GM21825 (cell line): ENCODE results near the gene ZNF577.
A peak's percentile ranks its signal among the peaks of the same experiment; 100 is the strongest.
"Not testable (repeated sequence)": the region's sequence is repeated elsewhere in the genome, so short reads cannot be mapped to it uniquely, and the experiment has no call there.

ENCODE experiments used
- ATAC-seq: cut with Tn5 transposase; IDR thresholded peaks from one replicate; pipeline ENCODE4 v1.9.1; 2021; ENCODE audit warnings: mild to moderate bottlenecking, moderate library complexity; ENCODE audit not compliant: unreplicated experiment

ZNF577 gene

GRCh38 chr19:51887522-51888498 lies at the start of gene ZNF577:
TSS of gene ZNF577 (minus strand) at chr19:51887951. CDS start at chr19:51880382, 7,569 bp downstream.
- ATAC-seq, result no peak

DNA sequence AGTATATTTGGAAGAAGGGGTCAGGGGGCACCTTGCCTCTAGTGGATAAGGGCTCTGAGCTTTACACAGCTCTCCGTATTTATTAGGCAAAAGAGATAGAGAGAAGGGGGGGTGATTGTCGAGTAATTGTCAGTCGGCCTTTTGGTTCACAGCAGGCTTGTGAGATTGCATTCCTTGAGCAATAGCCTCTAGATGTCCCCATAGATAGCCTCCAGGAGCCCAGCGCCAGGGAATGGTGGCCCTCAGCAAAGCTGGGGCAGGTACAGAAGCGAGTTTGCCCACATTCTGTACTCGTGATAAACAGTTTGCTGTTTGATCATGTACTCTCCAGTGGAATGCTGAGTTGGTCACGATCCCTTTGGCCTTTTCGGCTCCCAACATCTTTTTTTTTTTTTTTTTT lies 44.2 kb upstream of the ZNF577 start:
- no peak for ATAC-seq

DNA sequence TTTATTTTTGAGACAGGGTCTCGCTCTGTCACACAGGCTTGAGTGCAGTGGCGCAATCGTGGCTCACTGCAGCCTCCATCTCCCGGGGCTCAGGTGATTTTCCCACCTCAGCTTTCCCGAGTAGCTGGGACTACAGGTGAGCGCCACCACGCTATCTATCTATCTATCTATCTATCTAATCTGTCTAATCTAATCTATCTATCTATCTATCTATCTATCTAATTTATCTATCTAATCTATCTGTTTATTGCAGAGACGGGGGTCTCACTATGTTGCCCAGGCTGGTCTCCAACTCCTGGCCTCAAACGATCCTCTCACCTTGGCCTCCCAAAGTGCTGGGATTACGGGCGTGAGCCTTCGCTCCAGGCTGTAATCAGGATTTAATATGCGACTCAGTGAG lies 40.1 kb upstream of the ZNF577 start:
- ATAC-seq, result no peak

DNA sequence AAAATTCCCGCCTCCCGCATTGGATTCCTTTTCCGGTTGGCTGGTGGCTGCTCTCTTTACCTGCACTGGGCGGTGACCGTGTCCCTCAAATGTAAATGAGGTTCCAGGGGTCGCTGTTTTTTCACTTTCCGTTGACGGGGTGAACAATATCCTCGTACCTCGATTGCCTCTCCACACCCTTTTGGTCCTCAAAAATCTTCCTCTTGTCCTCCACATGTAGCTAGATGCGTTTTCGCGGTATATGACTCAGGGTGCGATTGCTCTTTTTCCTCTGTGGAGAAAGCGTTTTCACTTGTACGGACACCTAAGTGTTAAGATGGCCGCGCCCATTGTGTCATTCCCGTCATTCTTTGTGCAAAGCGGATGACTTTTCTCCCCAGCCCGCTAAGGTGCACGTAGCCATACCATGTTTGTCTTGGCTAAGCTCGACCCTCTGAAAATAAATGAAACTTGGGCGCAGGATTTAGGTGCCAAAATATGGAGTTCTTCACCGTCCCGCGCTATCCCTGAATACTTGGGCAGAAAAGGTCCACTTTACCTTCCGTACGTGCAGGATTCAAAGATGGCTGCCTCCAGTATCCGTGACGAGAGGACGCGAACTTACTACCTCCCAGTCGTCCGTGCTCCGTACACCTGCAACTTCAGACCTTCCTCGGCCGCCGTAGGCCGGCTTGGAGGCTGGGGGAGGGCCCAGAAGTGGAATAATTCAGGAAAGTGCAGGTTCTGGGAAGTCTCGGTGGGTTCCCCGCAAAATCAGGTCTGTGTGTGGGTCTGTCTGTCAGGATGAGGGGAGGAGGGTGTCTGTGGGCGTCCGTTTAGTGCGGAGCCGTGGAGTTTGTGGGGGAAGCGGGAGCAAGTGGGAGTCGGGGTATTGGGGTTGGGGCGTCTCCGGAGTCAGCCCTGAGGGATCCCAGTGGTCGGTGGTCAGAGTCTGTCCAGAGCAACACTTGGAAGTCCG lies 39.3 kb upstream of the ZNF577 start, which contains the start of gene ZNF613:
TSS of gene ZNF613 (plus strand) at position 689 of the 958 bp plus-strand sequence. CDS start 8,749 bp downstream, outside the sequence.
- ATAC-seq, result peak; percentile 82

- no peak for ATAC-seq
Observed at GRCh38 chr19:51926426-51926783, 38.7 kb upstream of the ZNF577 start.

- no peak for ATAC-seq
Observed at GRCh38 chr19:51921949-51922348, 34.2 kb upstream of the ZNF577 start.

DNA sequence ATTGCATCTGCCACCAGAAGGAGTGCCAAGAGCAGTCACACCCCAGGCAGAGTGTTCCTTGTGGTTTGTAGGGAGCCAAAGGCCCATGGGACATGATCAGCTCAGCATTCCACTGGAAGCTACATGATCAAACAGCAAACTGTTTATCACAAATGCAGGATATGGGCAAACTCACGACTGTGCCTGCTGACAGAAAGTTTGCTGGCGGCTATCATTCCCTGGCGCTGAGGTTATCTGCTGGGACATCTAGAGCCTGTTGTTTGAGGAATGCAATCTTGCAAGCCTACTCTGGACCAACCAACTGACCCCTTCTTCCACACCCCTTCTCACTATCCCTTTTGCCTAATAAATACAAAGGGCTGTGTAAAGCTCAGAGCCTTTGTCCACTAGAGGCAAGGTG lies 31.9 kb upstream of the ZNF577 start:
- ATAC-seq, result no peak

- no peak for ATAC-seq
Observed at GRCh38 chr19:51916167-51916566, 28.4 kb upstream of the ZNF577 start.

- no peak for ATAC-seq
Observed at GRCh38 chr19:51915324-51915867, 27.6 kb upstream of the ZNF577 start.

DNA sequence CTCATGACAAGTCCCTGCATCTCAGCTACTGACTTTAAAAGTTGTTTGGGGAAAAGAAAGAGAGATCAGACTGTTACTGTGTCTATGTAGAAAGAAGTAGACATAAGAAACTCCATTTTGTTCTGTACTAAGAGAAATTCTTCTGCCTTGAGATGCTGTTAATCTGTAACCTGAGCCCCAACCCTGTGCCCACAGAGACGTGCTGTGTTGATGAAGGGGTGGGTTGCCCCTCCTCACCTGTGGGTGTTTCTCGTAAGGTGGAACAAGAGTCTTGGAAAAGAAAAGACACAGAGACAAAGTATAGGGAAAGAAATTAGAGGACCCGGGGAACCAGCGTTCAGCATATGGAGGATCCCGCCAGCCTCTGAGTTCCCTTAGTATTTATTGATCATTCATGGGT lies 20.2 kb upstream of the ZNF577 start:
- ATAC-seq, result not testable (repeated sequence)

GRCh38 chr19:51906108-51906507 lies 18.4 kb upstream of the ZNF577 start:
- not testable (repeated sequence) for ATAC-seq

- ATAC-seq, result not testable (repeated sequence)
Observed at GRCh38 chr19:51905639-51906038, 17.9 kb upstream of the ZNF577 start.

GRCh38 chr19:51905206-51905605 lies 17.5 kb upstream of the ZNF577 start:
- no peak for ATAC-seq

- peak; percentile 85 for ATAC-seq
Observed at GRCh38 chr19:51904331-51905165, 16.8 kb upstream of the ZNF577 start, which contains the start of gene ZNF649. TSS of gene ZNF649 (minus strand) at chr19:51905017. CDS start at chr19:51900107, 4,910 bp downstream.

DNA sequence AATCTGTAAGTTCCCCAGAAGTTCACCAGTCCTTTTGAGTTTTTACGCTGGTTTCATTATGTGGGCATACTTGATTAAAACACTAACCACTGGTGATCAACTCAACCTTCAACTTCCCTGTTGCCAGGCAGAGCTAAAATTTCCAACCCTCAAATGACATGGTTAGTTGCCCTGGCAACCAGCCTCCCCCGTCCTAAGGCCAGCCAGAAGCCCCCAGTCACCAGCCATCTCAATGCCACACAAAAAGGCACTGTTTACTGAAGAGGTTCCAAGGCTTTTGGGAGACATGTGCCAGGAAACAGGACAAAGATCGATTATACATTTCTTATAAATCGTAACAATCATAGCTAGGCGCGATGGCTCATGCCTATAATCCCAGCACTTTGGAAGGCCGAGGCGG lies 15.4 kb upstream of the ZNF577 start:
- no peak for ATAC-seq

GRCh38 chr19:51901860-51902259 lies 14.1 kb upstream of the ZNF577 start:
- no peak for ATAC-seq

- no peak for ATAC-seq
Observed at GRCh38 chr19:51891193-51891747, 3.5 kb upstream of the ZNF577 start.

DNA sequence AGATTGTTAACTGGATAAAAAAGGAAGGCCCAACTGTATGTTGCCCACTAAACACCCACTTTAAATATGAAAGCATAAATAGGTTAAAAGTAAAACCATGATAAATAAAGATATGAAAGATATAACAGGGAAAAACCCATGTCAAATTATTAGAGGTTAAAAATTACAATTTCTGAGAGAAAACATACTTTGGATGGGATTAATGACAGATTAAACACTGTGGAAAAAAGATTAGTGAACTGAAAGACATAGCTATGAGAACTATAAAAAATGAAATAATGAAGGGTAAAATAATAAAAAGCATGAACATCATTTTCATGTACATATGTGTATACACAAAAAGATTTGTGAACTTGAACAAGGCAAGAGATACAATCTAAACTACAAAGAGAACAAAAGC lies 2.2 kb upstream of the ZNF577 start:
- no peak for ATAC-seq

DNA sequence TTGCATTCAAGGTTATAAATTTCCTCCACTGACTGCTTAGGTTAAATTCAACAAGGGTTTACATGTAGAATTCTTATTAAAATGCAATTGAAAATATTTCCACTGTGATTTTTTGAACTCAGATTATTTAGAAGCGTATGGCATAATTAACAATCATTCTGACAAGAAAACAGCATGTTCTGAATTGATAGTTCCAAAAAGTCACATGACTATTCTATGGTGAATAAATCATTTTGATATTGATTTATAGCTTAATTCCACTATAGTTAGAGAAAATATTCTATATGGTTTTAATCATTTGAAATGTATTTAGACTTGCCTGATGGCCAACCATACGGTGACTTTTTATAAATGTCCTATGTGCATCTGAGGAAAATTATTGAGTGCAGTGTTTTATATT lies 3.0 kb downstream of the ZNF577 start:
- ATAC-seq, result no peak

DNA sequence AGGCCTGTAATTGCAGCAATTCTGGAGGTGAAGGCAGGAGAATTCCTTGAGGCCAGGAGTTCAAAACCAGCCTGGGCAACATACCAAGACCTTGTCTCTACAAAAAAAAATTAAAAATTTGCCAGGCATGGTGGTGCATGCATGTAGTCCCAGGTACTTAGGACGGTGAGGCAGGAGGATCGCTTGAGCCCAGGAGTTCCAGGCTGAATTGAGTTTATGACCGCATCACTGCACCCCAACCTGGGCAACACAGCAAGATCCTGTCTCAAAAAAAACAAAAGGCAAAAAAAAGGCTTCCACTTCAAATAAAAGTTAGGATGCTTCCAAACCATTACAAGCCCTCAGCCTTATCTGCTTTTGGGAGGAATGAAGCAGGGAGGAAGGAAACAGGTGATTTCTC lies 5.2 kb downstream of the ZNF577 start:
- ATAC-seq, result no peak
